HepG2 (cell line): ENCODE results near the gene POC1A. TPM values are rescaled to one million over a fixed set of nuclear protein-coding genes. Genes with fewer than 3 reads are reported as not detected.

Experiments
- CENPT ChIP-seq: sonication (generic); formaldehyde crosslinking; IDR thresholded peaks from 2 replicates; pipeline ENCODE4 v1.8.0; 2022; ENCODE audit warnings: low read depth, mild to moderate bottlenecking, moderate library complexity, missing genetic modification reagents
- DZIP1 ChIP-seq: sonication (generic); formaldehyde crosslinking; IDR thresholded peaks from 2 replicates; pipeline ENCODE4 v1.5.0; 2020; ENCODE audit warnings: mild to moderate bottlenecking, missing genetic modification reagents
- HIC2 ChIP-seq: sonication (generic); formaldehyde crosslinking; IDR thresholded peaks from 2 replicates; pipeline ENCODE4 v1.9.0; 2022; ENCODE audit warnings: low read depth, missing genetic modification reagents
- JARID2 ChIP-seq: sonication (generic); formaldehyde crosslinking; IDR thresholded peaks from 2 replicates; pipeline ENCODE4 v1.8.1; 2023; ENCODE audit warnings: missing genetic modification reagents, inconsistent platforms; ENCODE audit not compliant: insufficient replicate concordance
- KDM6A ChIP-seq: IDR thresholded peaks from 2 replicates; pipeline ENCODE4 v1.6.1; 2016; ENCODE audit warnings: low read depth
- MEIS1 ChIP-seq: sonication (generic); formaldehyde crosslinking; IDR thresholded peaks from 2 replicates; pipeline ENCODE4 v1.9.0; 2021; ENCODE audit warnings: mild to moderate bottlenecking, missing genetic modification reagents, moderate library complexity, borderline replicate concordance
- NFKB2 ChIP-seq: sonication (generic); formaldehyde crosslinking; IDR thresholded peaks from 2 replicates; pipeline ENCODE4 v1.4.0; 2020; ENCODE audit warnings: missing genetic modification reagents, borderline replicate concordance
- PATZ1 ChIP-seq: sonication (generic); formaldehyde crosslinking; IDR thresholded peaks from 2 replicates; pipeline ENCODE4 v1.4.0; 2020; ENCODE audit warnings: missing genetic modification reagents
- RAD21 ChIP-seq: fragments of 450-650 bp; formaldehyde crosslinking; IDR thresholded peaks from 2 replicates; pipeline ENCODE4 v1.5.0; 2020; ENCODE audit warnings: mild to moderate bottlenecking
- TAF15 ChIP-seq: fragments of 200-400 bp; formaldehyde crosslinking; IDR thresholded peaks from one replicate; pipeline ENCODE4 v1.6.1; 2018; ENCODE audit warnings: mild to moderate bottlenecking, low read depth, low read length; ENCODE audit not compliant: poor library complexity, severe bottlenecking
- TEAD3 ChIP-seq: optimal IDR thresholded peaks from 2 replicates; pipeline ENCODE3; 2016; ENCODE audit warnings: borderline replicate concordance
- THAP11 ChIP-seq: IDR thresholded peaks from 2 replicates; pipeline ENCODE4 v1.6.1; 2016; ENCODE audit warnings: missing biosample characterization, missing genetic modification reagents
- TIGD3 ChIP-seq: sonication (generic); formaldehyde crosslinking; IDR thresholded peaks from 2 replicates; pipeline ENCODE4 v1.5.1; 2020; ENCODE audit warnings: mild to moderate bottlenecking, missing genetic modification reagents, borderline replicate concordance
- ZBTB14 ChIP-seq: sonication (generic); formaldehyde crosslinking; IDR thresholded peaks from 2 replicates; pipeline ENCODE4 v1.4.0; 2020; ENCODE audit warnings: missing genetic modification reagents
- ZNF510 ChIP-seq: sonication (generic); formaldehyde crosslinking; IDR thresholded peaks from 2 replicates; pipeline ENCODE4 v1.4.0; 2020; ENCODE audit warnings: low read depth, mild to moderate bottlenecking, missing genetic modification reagents
- ZSCAN5A ChIP-seq: sonication (generic); formaldehyde crosslinking; IDR thresholded peaks from 2 replicates; pipeline ENCODE4 v1.8.0; 2022; ENCODE audit warnings: mild to moderate bottlenecking, missing genetic modification reagents, borderline replicate concordance
- polyA plus RNA-seq, 8 experiments: library from polyadenylated mRNA; depleted of rRNA in 3 of 8; stranded (reverse) in 7 of 8; unstranded in 1 of 8; fragments of >200 nt; fragmentation: Illumina TruSeq in 4 of 8; extraction: Trizol in 4 of 8; gene quantifications; 2 replicates each; pipeline versions ENCODE4 v1.2.1 to v1.2.3, GENCODE V29; 2011 to 2016; ENCODE audit warnings: low read depth in 4 of 8, missing spikeins in 1 of 8, mixed read lengths in 1 of 8; ENCODE audit not compliant: insufficient read depth in 1 of 8
- total RNA-seq, 5 experiments: library from RNA; depleted of rRNA; stranded (reverse); fragments of >200 nt; fragmentation: Illumina TruSeq; extraction: Trizol; gene quantifications; 2 replicates each; pipeline ENCODE4 v1.2.3, GENCODE V29; 2016; ENCODE audit warnings: low read depth in 1 of 5

POC1A gene
- total and polyA plus RNA-seq, 2 of the 13 experiments (the other 11 are each of a cell fraction or from before 2014, with no cell fraction given) = 14.6 to 20.0 TPM

GRCh38 chr3:52197842-52198625 lies 43.8 kb upstream of the POC1A start, which contains the start of gene ALAS1 (continued):
- TF ChIP-seq DZIP1 (CRISPR knock-in tag) (0 out of 2 replicates have a peak, but pooled peaks have one; percentile 56), ZNF510 (CRISPR knock-in tag) (peak; percentile 89; the same call in 1 of the 2 replicates), HIC2 (CRISPR knock-in tag) (no peak), CENPT (0 out of 2 replicates have a peak, but pooled peaks have one; percentile 20), NFKB2 (CRISPR knock-in tag) (peak; percentile 26; the same call in 1 of the 2 replicates), TIGD3 (0 out of 2 replicates have a peak, but pooled peaks have one; percentile 58), THAP11 (CRISPR knock-in tag) (peak; percentile 73), JARID2 (no peak), TAF15 (peak; percentile 77), ZBTB14 (CRISPR knock-in tag) (no peak), RAD21 (CRISPR knock-in tag) (peak; percentile 29; the same call in 1 of the 2 replicates), KDM6A (CRISPR knock-in tag) (0 out of 2 replicates have a peak, but pooled peaks have one; percentile 9), PATZ1 (CRISPR knock-in tag) (peak; percentile 83), ZSCAN5A (peak; percentile 64; the same call in 1 of the 2 replicates), MEIS1 (CRISPR knock-in tag) (peak; percentile 74; the same call in 1 of the 2 replicates), TEAD3 (CRISPR knock-in tag) (no peak)
